AG04450 (cell line): Measurements from ENCODE around the gene MROH7. TPM values are rescaled to one million over a fixed set of nuclear protein-coding genes. Genes with fewer than 3 reads are reported as not detected.

Source experiments
- CTCF ChIA-PET: fragments of 300-600, 350-600 bp; formaldehyde crosslinking; extraction: SDS; loops from one replicate; lab custom pipeline; 2022; ENCODE audit warnings: antibody characterized with exemption, inconsistent platforms; lab: Charles Lee
- POLR2A ChIA-PET: fragments of 350-600 bp; formaldehyde crosslinking; extraction: SDS; loops from one replicate; lab custom pipeline; 2021; ENCODE audit warnings: antibody characterized with exemption, inconsistent platforms; lab: Yijun Ruan, JAX
- DNase-seq: peaks from one replicate; pipeline ENCODE4 v3.0.0-alpha.2; 2011; ENCODE audit warnings: low read depth, low spot score
- H3K27ac ChIP-seq: one replicate; pipeline ENCODE4 v1.5.1; 2012; ENCODE audit warnings: low read depth, low read length, control low read depth
- H3K27me3 ChIP-seq: one replicate; pipeline ENCODE4 v1.6.0; 2012; ENCODE audit warnings: low read length; ENCODE audit not compliant: control insufficient read depth, insufficient read depth
- H3K4me3 ChIP-seq: 2 replicates; pipeline ENCODE4 v1.5.1; 2011; ENCODE audit warnings: mild to moderate bottlenecking, low read depth, low read length, control low read depth
- H3K9me3 ChIP-seq: 2 replicates; pipeline ENCODE4 v1.5.1; 2012; ENCODE audit warnings: low read length; ENCODE audit not compliant: control insufficient read depth, insufficient read depth
- CTCF ChIP-seq: IDR thresholded peaks from 2 replicates; pipeline ENCODE4 v1.5.1; 2011; ENCODE audit warnings: low read depth, low read length, control low read depth, inconsistent platforms
- polyA plus RNA-seq: library from polyadenylated mRNA; depleted of rRNA; stranded (reverse); fragments of >200 nt; gene quantifications from 2 replicates; pipeline ENCODE4 v1.2.3, GENCODE V29; 2011

MROH7 gene
- polyA plus RNA-seq, 1 experiment = not detected

GRCh38 chr1:54596756-54597155 is 44.8 kb upstream of the MROH7 start:
- H3K4me3 ChIP-seq = no peak overlapping the region
- H3K27me3 ChIP-seq = no peaks in the 10 kb centered on the region
- ChIA-PET POLR2A (no interaction called here), CTCF (no interaction called here)
- no peaks in the 10 kb centered on the region; the same call in 1 of the 2 replicates for H3K9me3 ChIP-seq
- no peak for TF ChIP-seq CTCF
- no peak overlapping the region for H3K27ac ChIP-seq
- DNase-seq = no peak

- no peak for DNase-seq
- ChIA-PET POLR2A (no interaction called here), CTCF (no interaction called here)
- Histone ChIP-seq H3K9me3 (no peaks in the 10 kb centered on the region; the same call in 1 of the 2 replicates), H3K27me3 (no peaks in the 10 kb centered on the region), H3K27ac (no peak overlapping the region), H3K4me3 (no peak overlapping the region)
- TF ChIP-seq CTCF = no peak
These were observed 44.0 kb upstream of the MROH7 start for GRCh38 chr1:54597455-54598030.

- Histone ChIP-seq H3K27me3 (peaks cover 4% of the 10 kb centered on the region), H3K4me3 (no peak overlapping the region), H3K27ac (no peak overlapping the region), H3K9me3 (no peaks in the 10 kb centered on the region; the same call in 1 of the 2 replicates)
- POLR2A ChIA-PET = no interaction called here
- no peak for TF ChIP-seq CTCF
- DNase-seq = no peak
- CTCF ChIA-PET = no interaction called here
These were observed 42.3 kb upstream of the MROH7 start for GRCh38 chr1:54599211-54599823.

GRCh38 chr1:54600947-54601721 is 40.5 kb upstream of the MROH7 start:
- no peak for TF ChIP-seq CTCF
- Histone ChIP-seq H3K4me3 (no peak overlapping the region), H3K27ac (no peak overlapping the region), H3K27me3 (peaks cover 4% of the 10 kb centered on the region), H3K9me3 (no peaks in the 10 kb centered on the region)
- no peak for DNase-seq
- ChIA-PET POLR2A (interaction anchor here (0.7 kb wide), 1 partner anchor 8 kb away, joined by 3 read pairs; no protein-coding TSS in a partner anchor), CTCF (no interaction called here)

GRCh38 chr1:54601730-54602129 is 39.9 kb upstream of the MROH7 start:
- no peak overlapping the region for H3K27ac ChIP-seq
- H3K27me3 ChIP-seq = peaks cover 4% of the 10 kb centered on the region
- ChIA-PET CTCF (no interaction called here), POLR2A (interaction anchor here (0.7 kb wide), 1 partner anchor 9 kb away, joined by 3 read pairs; no protein-coding TSS in a partner anchor)
- TF ChIP-seq CTCF = no peak
- no peak for DNase-seq
- H3K4me3 ChIP-seq = no peak overlapping the region
- no peaks in the 10 kb centered on the region for H3K9me3 ChIP-seq
